ENCODE measurements around the gene OR5H6. TPM values are rescaled to one million over a fixed set of nuclear protein-coding genes. Genes with fewer than 3 reads are reported as not detected.

Gene OR5H6
- total and polyA plus RNA-seq, 2 of the 13 experiments (the other 11 are each of a cell fraction or from before 2014, with no cell fraction given) = not detected

DNA sequence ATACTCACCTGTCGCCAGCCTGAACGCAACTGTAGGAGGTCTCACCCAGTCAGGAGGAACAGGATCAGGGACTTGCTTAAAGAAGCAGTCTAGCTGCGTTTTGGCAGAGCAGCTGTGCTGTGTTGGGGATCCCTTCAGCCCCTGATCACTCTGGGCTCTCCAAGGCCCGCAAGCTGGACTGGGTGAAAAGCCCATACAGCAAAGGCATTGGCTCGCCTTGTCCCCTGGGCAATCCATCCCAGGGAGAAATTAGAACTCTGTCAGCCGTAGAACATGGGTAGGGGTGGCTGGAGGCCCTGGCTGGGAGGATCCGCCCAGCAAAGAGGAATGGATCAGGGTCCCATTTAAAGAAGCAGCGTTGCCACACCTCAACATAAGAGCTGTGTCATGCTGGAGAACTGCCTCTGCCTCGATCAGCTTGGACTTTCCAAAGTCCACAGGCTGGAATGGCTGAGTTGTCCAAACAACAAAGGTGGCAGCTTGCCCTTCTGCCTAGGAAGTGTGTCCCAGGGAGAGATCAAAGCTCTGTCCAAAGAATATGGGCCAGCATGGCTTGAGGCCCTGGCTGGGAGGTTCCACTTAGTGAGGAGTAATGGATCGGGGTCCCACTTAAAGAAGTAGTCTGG lies 27.4 kb downstream of the OR5H6 start (continued):
- TF ChIP-seq, protein P1, sequence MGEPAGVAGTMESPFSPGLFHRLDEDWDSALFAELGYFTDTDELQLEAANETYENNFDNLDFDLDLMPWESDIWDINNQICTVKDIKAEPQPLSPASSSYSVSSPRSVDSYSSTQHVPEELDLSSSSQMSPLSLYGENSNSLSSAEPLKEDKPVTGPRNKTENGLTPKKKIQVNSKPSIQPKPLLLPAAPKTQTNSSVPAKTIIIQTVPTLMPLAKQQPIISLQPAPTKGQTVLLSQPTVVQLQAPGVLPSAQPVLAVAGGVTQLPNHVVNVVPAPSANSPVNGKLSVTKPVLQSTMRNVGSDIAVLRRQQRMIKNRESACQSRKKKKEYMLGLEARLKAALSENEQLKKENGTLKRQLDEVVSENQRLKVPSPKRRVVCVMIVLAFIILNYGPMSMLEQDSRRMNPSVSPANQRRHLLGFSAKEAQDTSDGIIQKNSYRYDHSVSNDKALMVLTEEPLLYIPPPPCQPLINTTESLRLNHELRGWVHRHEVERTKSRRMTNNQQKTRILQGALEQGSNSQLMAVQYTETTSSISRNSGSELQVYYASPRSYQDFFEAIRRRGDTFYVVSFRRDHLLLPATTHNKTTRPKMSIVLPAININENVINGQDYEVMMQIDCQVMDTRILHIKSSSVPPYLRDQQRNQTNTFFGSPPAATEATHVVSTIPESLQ (CRISPR knock-in tag; conservative IDR thresholded peaks at IDR 0.05) = no peak
- TF ChIP-seq TCF7 (IDR thresholded peaks at IDR 0.05; ENCODE audit: low read depth) (peak; percentile 70), MAFK (conservative IDR thresholded peaks at IDR 0.05 in 1 of 2, IDR thresholded peaks at IDR 0.05 in 1 of 2; ENCODE audit: low read length in 2 of 2) (0 out of 4 replicates have a peak, but pooled peaks have one; percentile 4 to 52), ZNF781 (CRISPR knock-in tag; IDR thresholded peaks at IDR 0.05; ENCODE audit: borderline replicate concordance, not compliant biosample characterization) (no peak), KDM5B (CRISPR knock-in tag; IDR thresholded peaks at IDR 0.05; ENCODE audit: borderline replicate concordance) (no peak), TCF12 (IDR thresholded peaks at IDR 0.05) (no peak), TCF12 (CRISPR knock-in tag; IDR thresholded peaks at IDR 0.05) (no peak), ESRRA (CRISPR knock-in tag; IDR thresholded peaks at IDR 0.05; ENCODE audit: low read depth) (no peak; the same call in 1 of the 2 replicates), POLR2G (IDR thresholded peaks at IDR 0.05; ENCODE audit: low read depth, low read length) (no peak), SMAD1 (CRISPR knock-in tag; IDR thresholded peaks at IDR 0.05; ENCODE audit: borderline replicate concordance, low read depth) (no peak), DNMT1 (CRISPR knock-in tag; IDR thresholded peaks at IDR 0.05) (no peak)
- TF ChIP-seq, protein P2, sequence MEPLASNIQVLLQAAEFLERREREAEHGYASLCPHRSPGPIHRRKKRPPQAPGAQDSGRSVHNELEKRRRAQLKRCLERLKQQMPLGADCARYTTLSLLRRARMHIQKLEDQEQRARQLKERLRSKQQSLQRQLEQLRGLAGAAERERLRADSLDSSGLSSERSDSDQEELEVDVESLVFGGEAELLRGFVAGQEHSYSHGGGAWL (CRISPR knock-in tag; IDR thresholded peaks at IDR 0.05) = no peak
- TF ChIP-seq, protein P3, sequence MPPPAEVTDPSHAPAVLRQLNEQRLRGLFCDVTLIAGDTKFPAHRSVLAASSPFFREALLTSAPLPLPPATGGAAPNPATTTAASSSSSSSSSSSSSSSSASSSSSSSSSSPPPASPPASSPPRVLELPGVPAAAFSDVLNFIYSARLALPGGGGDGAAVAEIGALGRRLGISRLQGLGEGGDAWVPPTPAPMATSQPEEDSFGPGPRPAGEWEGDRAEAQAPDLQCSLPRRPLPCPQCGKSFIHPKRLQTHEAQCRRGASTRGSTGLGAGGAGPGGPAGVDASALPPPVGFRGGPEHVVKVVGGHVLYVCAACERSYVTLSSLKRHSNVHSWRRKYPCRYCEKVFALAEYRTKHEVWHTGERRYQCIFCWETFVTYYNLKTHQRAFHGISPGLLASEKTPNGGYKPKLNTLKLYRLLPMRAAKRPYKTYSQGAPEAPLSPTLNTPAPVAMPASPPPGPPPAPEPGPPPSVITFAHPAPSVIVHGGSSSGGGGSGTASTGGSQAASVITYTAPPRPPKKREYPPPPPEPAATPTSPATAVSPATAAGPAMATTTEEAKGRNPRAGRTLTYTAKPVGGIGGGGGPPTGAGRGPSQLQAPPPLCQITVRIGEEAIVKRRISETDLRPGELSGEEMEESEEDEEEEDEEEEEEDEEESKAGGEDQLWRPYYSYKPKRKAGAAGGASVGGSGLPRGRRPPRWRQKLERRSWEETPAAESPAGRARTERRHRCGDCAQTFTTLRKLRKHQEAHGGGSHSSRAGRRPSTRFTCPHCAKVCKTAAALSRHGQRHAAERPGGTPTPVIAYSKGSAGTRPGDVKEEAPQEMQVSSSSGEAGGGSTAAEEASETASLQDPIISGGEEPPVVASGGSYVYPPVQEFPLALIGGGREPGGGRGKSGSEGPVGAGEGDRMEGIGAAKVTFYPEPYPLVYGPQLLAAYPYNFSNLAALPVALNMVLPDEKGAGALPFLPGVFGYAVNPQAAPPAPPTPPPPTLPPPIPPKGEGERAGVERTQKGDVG (CRISPR knock-in tag; IDR thresholded peaks at IDR 0.05; ENCODE audit: borderline replicate concordance) = no peak
- TF ChIP-seq, protein P4, sequence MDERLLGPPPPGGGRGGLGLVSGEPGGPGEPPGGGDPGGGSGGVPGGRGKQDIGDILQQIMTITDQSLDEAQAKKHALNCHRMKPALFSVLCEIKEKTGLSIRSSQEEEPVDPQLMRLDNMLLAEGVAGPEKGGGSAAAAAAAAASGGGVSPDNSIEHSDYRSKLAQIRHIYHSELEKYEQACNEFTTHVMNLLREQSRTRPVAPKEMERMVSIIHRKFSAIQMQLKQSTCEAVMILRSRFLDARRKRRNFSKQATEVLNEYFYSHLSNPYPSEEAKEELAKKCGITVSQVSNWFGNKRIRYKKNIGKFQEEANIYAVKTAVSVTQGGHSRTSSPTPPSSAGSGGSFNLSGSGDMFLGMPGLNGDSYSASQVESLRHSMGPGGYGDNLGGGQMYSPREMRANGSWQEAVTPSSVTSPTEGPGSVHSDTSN (CRISPR knock-in tag; IDR thresholded peaks at IDR 0.05) = no peak
- TF ChIP-seq, protein P5, sequence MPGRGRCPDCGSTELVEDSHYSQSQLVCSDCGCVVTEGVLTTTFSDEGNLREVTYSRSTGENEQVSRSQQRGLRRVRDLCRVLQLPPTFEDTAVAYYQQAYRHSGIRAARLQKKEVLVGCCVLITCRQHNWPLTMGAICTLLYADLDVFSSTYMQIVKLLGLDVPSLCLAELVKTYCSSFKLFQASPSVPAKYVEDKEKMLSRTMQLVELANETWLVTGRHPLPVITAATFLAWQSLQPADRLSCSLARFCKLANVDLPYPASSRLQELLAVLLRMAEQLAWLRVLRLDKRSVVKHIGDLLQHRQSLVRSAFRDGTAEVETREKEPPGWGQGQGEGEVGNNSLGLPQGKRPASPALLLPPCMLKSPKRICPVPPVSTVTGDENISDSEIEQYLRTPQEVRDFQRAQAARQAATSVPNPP (CRISPR knock-in tag; IDR thresholded peaks at IDR 0.05) = no peak
- TF ChIP-seq, protein P6, sequence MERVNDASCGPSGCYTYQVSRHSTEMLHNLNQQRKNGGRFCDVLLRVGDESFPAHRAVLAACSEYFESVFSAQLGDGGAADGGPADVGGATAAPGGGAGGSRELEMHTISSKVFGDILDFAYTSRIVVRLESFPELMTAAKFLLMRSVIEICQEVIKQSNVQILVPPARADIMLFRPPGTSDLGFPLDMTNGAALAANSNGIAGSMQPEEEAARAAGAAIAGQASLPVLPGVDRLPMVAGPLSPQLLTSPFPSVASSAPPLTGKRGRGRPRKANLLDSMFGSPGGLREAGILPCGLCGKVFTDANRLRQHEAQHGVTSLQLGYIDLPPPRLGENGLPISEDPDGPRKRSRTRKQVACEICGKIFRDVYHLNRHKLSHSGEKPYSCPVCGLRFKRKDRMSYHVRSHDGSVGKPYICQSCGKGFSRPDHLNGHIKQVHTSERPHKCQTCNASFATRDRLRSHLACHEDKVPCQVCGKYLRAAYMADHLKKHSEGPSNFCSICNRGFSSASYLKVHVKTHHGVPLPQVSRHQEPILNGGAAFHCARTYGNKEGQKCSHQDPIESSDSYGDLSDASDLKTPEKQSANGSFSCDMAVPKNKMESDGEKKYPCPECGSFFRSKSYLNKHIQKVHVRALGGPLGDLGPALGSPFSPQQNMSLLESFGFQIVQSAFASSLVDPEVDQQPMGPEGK (CRISPR knock-in tag; IDR thresholded peaks at IDR 0.05) = no peak
- TF ChIP-seq, protein P7, sequence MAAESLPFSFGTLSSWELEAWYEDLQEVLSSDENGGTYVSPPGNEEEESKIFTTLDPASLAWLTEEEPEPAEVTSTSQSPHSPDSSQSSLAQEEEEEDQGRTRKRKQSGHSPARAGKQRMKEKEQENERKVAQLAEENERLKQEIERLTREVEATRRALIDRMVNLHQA (CRISPR knock-in tag; IDR thresholded peaks at IDR 0.05) = no peak

All from HepG2 (cell line).